SK-N-SH treated with all-trans-retinoic acid at 6 μM for 48 hours (cell line): Measurements from ENCODE around the gene ALOX15B.

ENCODE experiments used
- ATAC-seq: fragments of 200-7000 bp; cut with Tn5 transposase; 3 replicates; pipeline ENCODE4 v1.9.1; 2020; ENCODE audit warnings: mild to moderate bottlenecking, moderate library complexity
- ARNTL ChIP-seq: fragments of 450-650 bp; formaldehyde crosslinking; IDR thresholded peaks from 2 replicates; pipeline ENCODE4 v1.5.0; 2020; ENCODE audit warnings: low read depth, mild to moderate bottlenecking, moderate library complexity, borderline replicate concordance
- BACH2 ChIP-seq: fragments of 250-450 bp; sonication (Bioruptor Pico); IDR thresholded peaks from 2 replicates; pipeline ENCODE4 v1.9.0; 2021; ENCODE audit warnings: mild to moderate bottlenecking, borderline replicate concordance
- CREB5 ChIP-seq: fragments of 250-450 bp; sonication (Bioruptor Pico); IDR thresholded peaks from 2 replicates; pipeline ENCODE4 v1.5.1; 2020; ENCODE audit warnings: low read depth, mild to moderate bottlenecking, moderate library complexity
- CSDC2 ChIP-seq: fragments of 250-450 bp; sonication (Bioruptor Pico); IDR thresholded peaks from 2 replicates; pipeline ENCODE4 v1.5.0; 2020; ENCODE audit warnings: mild to moderate bottlenecking, moderate library complexity
- CSRNP3 ChIP-seq: fragments of 250-450 bp; sonication (Bioruptor Pico); IDR thresholded peaks from 2 replicates; pipeline ENCODE4 v1.5.1; 2021; ENCODE audit warnings: mild to moderate bottlenecking, moderate library complexity
- ESRRG ChIP-seq: fragments of 250-450 bp; sonication (Bioruptor Pico); IDR thresholded peaks from 2 replicates; pipeline ENCODE4 v1.6.1; 2021; ENCODE audit warnings: mild to moderate bottlenecking
- GLIS3 ChIP-seq: fragments of 250-450 bp; sonication (Bioruptor Pico); IDR thresholded peaks from 2 replicates; pipeline ENCODE4 v1.5.0; 2020; ENCODE audit warnings: mild to moderate bottlenecking, moderate library complexity
- ISL1 ChIP-seq: fragments of 250-450 bp; sonication (Bioruptor Pico); IDR thresholded peaks from 2 replicates; pipeline ENCODE4 v2.1.2; 2022; ENCODE audit warnings: mild to moderate bottlenecking, moderate library complexity
- OSR1 ChIP-seq: fragments of 250-450 bp; sonication (Bioruptor Pico); IDR thresholded peaks from 2 replicates; pipeline ENCODE4 v1.8.0; 2022; ENCODE audit warnings: moderate library complexity, mild to moderate bottlenecking, inconsistent platforms
- PATZ1 ChIP-seq: fragments of 250-450 bp; sonication (Bioruptor Pico); IDR thresholded peaks from 2 replicates; pipeline ENCODE4 v1.8.0; 2020; ENCODE audit warnings: mild to moderate bottlenecking, moderate library complexity, borderline replicate concordance
- PPARA ChIP-seq: fragments of 250-450 bp; sonication (Bioruptor Pico); IDR thresholded peaks from 2 replicates; pipeline ENCODE4 v1.5.0; 2020; ENCODE audit warnings: mild to moderate bottlenecking, borderline replicate concordance
- RARB ChIP-seq: fragments of 250-450 bp; sonication (Bioruptor Pico); IDR thresholded peaks from 2 replicates; pipeline ENCODE4 v1.8.0; 2021; ENCODE audit warnings: mild to moderate bottlenecking, moderate library complexity
- SNAI2 ChIP-seq: fragments of 250-450 bp; sonication (Bioruptor Pico); IDR thresholded peaks from 2 replicates; pipeline ENCODE4 v1.5.0; 2020; ENCODE audit warnings: mild to moderate bottlenecking, moderate library complexity
- TCF4 ChIP-seq: fragments of 250-450 bp; sonication (Bioruptor Pico); IDR thresholded peaks from 2 replicates; pipeline ENCODE4 v1.8.0; 2021; ENCODE audit warnings: mild to moderate bottlenecking, moderate library complexity, borderline replicate concordance
- TOX ChIP-seq: fragments of 250-450 bp; sonication (Bioruptor Pico); IDR thresholded peaks from 2 replicates; pipeline ENCODE4 v1.8.0; 2021; ENCODE audit warnings: mild to moderate bottlenecking, moderate library complexity, borderline replicate concordance
- ZC3H10 ChIP-seq: fragments of 250-450 bp; sonication (Bioruptor Pico); IDR thresholded peaks from 2 replicates; pipeline ENCODE4 v1.5.1; 2021; ENCODE audit warnings: mild to moderate bottlenecking, moderate library complexity
- ZFP3 ChIP-seq: fragments of 250-450 bp; sonication (Bioruptor Pico); IDR thresholded peaks from 2 replicates; pipeline ENCODE4 v1.5.0; 2020; ENCODE audit warnings: mild to moderate bottlenecking, moderate library complexity
- ZFP30 ChIP-seq: fragments of 450-650 bp; formaldehyde crosslinking; IDR thresholded peaks from 2 replicates; pipeline ENCODE4 v1.5.0; 2022; ENCODE audit warnings: mild to moderate bottlenecking, moderate library complexity
- ZNF565 ChIP-seq: fragments of 450-650 bp; formaldehyde crosslinking; conservative IDR thresholded peaks from 2 replicates; pipeline ENCODE4 v1.5.0; 2020; ENCODE audit warnings: low read depth, mild to moderate bottlenecking, moderate library complexity
- ZNF70 ChIP-seq: fragments of 450-650 bp; formaldehyde crosslinking; IDR thresholded peaks from 2 replicates; pipeline ENCODE4 v1.5.0; 2020; ENCODE audit warnings: mild to moderate bottlenecking, moderate library complexity
- ZNF8 ChIP-seq: fragments of 450-650 bp; formaldehyde crosslinking; IDR thresholded peaks from 2 replicates; pipeline ENCODE4 v1.5.0; 2020; ENCODE audit warnings: mild to moderate bottlenecking, moderate library complexity

The ALOX15B gene

GRCh38 chr17:8012045-8012580, 26.7 kb upstream of the ALOX15B start:
- TF ChIP-seq ZNF565 (CRISPR knock-in tag) (no peak), ZNF70 (CRISPR knock-in tag) (no peak), PATZ1 (CRISPR knock-in tag) (no peak), ZFP30 (no peak), ZC3H10 (CRISPR knock-in tag) (no peak), ZNF8 (no peak), ESRRG (CRISPR knock-in tag) (no peak), ARNTL (CRISPR knock-in tag) (no peak), ISL1 (no peak), BACH2 (CRISPR knock-in tag) (no peak), ZFP3 (CRISPR knock-in tag) (no peak), OSR1 (CRISPR knock-in tag) (no peak), PPARA (CRISPR knock-in tag) (no peak), TCF4 (CRISPR knock-in tag) (no peak), RARB (CRISPR knock-in tag) (no peak), TOX (CRISPR knock-in tag) (no peak), SNAI2 (CRISPR knock-in tag) (no peak)
- no peak for ATAC-seq

- TF ChIP-seq ZFP30 (no peak), SNAI2 (CRISPR knock-in tag) (no peak), RARB (CRISPR knock-in tag) (no peak), ZFP3 (CRISPR knock-in tag) (no peak), PATZ1 (CRISPR knock-in tag) (no peak), ESRRG (CRISPR knock-in tag) (no peak), GLIS3 (CRISPR knock-in tag) (no peak), CSRNP3 (CRISPR knock-in tag) (no peak), ISL1 (no peak), CREB5 (CRISPR knock-in tag) (no peak), ZC3H10 (CRISPR knock-in tag) (no peak)
- no peak for ATAC-seq
These were observed 25.7 kb upstream of the ALOX15B start for GRCh38 chr17:8012996-8013640.

GRCh38 chr17:8013731-8014557, 24.9 kb upstream of the ALOX15B start:
- ATAC-seq, result no peak
- TF ChIP-seq CSRNP3 (CRISPR knock-in tag) (no peak), ZNF565 (CRISPR knock-in tag) (no peak), GLIS3 (CRISPR knock-in tag) (no peak), PATZ1 (CRISPR knock-in tag) (no peak), BACH2 (CRISPR knock-in tag) (no peak), CSDC2 (no peak), SNAI2 (CRISPR knock-in tag) (no peak), ZFP3 (CRISPR knock-in tag) (no peak), PPARA (CRISPR knock-in tag) (no peak), ISL1 (no peak), ZNF70 (CRISPR knock-in tag) (no peak), ZC3H10 (CRISPR knock-in tag) (no peak), RARB (CRISPR knock-in tag) (no peak), TCF4 (CRISPR knock-in tag) (no peak), ARNTL (CRISPR knock-in tag) (no peak)
